AG09309 (cell line): ENCODE data around the gene KIF6.

Experiments used
- DNase-seq: peaks from one replicate; pipeline ENCODE4 v3.0.0-alpha.2; 2010; ENCODE audit warnings: low read depth
- H3K4me3 ChIP-seq: 2 replicates; pipeline ENCODE4 v1.5.1; 2011; ENCODE audit warnings: mild to moderate bottlenecking, low read depth, low read length, moderate library complexity; ENCODE audit not compliant: control insufficient read depth
- TF ChIP-seq, protein P1 (sequence below): IDR thresholded peaks from 2 replicates; pipeline ENCODE4 v1.5.1; 2011; ENCODE audit warnings: mild to moderate bottlenecking, low read depth, low read length, inconsistent platforms; ENCODE audit not compliant: insufficient read depth, control insufficient read depth; ENCODE audit errors: missing control alignments

Gene KIF6

DNA sequence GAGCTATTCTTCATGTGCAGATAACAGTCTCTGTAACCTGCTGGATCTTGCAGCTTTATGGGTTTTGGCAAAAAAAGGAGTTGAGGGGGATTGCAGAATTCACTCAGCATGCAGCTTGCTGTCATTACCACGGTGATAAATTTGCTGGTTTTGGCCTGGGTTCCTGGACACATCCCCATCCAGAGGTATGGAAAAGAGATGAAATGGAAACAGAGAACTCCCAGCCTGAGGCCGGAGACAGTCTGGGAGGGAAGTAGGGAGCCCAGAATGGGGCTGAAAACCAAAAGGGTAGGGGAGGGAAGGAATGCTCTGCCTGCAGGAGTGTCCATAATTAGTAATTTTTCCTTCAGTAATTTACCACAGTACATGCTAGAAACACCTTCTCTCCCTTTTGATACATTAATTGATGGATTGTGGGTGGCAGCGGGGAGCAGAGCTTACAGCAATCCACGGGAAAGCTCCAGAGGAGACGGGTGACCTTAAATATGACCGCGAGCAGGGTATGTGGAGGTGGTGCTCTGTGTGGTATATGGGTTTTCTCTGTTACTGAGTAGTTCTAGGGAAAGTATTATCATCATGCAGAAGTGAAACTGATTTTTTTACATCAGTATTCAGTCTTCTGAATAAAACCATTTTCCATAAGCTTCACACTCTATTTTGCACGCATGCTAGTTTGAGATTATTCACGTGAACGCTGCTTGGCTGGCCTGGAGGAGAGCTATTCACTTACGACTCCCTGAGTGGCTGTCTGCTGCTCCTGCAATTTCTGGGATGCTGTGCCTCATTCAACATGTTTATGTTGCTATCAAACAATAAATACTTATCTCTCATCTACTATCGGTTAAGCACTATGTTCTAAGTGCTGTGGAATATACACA, 336.4 kb downstream of the KIF6 start:
- H3K4me3 ChIP-seq, result no peak overlapping the region
- TF ChIP-seq, protein P1, sequence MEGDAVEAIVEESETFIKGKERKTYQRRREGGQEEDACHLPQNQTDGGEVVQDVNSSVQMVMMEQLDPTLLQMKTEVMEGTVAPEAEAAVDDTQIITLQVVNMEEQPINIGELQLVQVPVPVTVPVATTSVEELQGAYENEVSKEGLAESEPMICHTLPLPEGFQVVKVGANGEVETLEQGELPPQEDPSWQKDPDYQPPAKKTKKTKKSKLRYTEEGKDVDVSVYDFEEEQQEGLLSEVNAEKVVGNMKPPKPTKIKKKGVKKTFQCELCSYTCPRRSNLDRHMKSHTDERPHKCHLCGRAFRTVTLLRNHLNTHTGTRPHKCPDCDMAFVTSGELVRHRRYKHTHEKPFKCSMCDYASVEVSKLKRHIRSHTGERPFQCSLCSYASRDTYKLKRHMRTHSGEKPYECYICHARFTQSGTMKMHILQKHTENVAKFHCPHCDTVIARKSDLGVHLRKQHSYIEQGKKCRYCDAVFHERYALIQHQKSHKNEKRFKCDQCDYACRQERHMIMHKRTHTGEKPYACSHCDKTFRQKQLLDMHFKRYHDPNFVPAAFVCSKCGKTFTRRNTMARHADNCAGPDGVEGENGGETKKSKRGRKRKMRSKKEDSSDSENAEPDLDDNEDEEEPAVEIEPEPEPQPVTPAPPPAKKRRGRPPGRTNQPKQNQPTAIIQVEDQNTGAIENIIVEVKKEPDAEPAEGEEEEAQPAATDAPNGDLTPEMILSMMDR, result no peak
- DNase-seq, result no peak

DNA sequence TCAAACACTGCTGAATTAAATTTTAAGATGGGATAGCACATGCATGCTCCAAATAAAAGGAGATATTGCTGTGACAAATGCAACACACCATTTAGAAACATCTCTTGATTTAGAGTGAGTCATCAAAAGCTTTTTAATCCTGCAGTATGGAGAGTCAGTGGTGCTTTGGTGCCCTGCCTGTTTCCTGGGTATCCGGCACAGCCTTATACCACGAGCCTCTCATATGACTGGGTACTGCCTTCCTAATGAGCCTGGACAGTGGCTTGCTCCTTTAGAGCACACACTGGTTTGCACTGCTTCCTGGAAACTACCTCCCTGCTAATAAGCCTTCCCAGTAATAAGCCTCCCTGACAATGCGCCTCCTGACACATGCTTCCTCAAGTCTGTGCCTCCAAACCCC, 337.4 kb downstream of the KIF6 start:
- TF ChIP-seq, protein P1, result no peak
- no peak overlapping the region for H3K4me3 ChIP-seq
- DNase-seq, result no peak

DNA sequence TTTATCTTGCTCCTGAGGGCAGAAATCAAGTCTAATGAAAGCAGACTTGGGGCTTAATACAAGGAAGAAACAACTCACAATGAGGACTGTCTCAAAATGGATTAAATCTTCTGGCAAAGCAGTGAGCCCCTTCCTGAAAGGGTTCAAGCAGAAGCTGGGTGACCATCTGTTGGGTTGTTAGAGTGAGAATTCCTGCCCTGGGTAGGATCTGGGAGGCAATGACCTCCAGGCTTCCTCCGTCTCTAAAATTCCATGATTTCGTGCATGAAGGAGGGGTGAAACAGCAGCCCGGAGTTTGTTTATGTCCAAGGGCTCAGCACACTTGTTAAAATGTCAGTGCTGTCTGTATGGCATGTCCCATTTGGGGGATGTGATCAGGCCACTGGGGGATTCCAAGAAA, 338.7 kb downstream of the KIF6 start:
- TF ChIP-seq, protein P1, result no peak
- no peak for DNase-seq
- H3K4me3 ChIP-seq, result no peak overlapping the region

DNA sequence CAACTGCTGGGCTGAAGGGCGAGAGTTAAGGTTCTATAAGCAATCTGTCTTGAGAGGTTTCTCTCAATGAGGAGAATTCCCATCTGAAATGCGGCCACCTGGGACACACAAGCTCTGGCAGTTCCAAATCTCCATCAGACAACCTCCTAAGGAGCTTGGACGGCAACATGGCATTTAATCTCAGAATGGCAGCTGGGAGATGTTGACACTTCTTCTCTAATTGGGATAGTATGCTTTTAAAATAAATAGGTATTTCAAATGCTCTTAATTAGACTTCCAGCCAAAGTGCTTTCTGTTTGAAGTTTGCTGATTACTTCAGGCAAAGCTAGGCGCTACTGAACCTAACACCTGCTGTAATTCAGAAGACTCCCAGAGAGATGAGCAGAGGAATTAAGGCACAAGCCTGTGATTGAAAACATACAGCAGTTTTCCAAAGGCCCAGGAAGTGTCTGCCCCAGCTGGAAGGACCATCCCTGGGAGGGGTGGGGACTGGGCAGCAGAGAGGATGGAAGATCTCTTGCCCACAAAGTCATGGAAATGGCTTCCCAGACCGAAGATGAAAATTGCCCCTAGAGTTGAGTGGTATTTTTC, 343.6 kb downstream of the KIF6 start:
- TF ChIP-seq, protein P1, result no peak
- no peak overlapping the region for H3K4me3 ChIP-seq
- no peak for DNase-seq

DNA sequence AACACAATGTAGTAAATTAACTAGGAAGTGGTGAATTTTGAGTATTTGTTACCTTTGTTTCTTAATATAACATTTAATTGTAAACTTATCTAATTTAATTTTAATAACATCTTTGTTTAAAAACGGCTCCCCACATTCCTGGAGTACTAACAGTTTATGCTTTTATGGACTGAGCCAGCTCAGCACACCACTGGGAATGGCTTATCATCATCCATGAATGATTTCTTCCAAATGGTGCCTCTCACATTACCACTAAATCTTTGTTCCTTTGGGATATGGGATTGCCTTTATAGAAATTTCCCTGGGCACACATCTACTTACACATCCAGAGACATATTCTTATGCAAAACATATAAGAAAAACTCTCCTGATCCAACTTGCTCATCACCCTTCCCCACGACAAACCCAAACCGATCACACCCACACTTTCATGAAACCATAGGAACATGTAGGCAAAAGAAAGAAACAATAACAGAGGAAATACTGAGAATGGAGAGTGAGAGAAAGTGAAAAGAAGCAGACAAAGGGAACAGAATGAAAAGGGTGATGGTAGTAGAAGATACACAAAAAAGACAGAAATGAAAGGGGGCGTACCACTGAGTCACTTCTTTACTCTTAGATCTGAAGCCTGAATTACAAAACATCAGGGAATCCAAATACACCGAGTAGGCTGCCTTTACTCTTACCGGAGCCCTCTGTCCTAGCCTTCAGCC, 344.2 kb downstream of the KIF6 start:
- H3K4me3 ChIP-seq, result no peak overlapping the region
- TF ChIP-seq, protein P1, result no peak
- DNase-seq, result no peak

DNA sequence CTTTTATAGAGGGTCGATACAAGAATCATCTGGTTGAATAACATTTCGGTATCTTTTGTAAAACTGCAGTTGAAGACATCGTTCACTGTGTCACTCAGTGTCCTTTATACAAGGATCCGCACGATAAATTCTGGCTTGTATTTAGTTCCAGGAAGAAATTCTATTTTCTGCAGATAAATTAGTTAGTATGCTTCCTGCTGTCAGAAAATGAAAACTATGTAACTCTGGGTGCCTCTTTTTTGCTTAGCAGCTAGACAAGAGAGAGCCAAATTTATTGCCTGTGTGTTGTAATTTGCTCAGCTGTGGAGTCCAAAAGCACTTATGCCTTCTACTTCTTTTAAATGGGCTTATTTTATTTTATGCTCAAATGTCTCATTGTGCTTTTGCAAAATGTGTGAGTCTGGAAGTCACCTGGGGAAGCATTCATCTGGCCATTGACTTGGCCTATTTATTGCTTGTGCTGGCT, 346.2 kb downstream of the KIF6 start:
- no peak overlapping the region for H3K4me3 ChIP-seq
- no peak for DNase-seq
- TF ChIP-seq, protein P1, result no peak
